ENCODE measurements around the gene SZRD1. TPM values are rescaled to one million over a fixed set of nuclear protein-coding genes. Genes with fewer than 3 reads are reported as not detected.

Gene SZRD1
- total RNA-seq, 1 experiment from 2014 or later = 175 TPM

GRCh38 chr1:16324456-16324890 is 42.6 kb upstream of the SZRD1 start:
- ChIA-PET POLR2A (no interaction called here), CTCF (no interaction called here)
- Histone ChIP-seq H3K9me3 (ENCODE audit: control insufficient read depth, insufficient read depth, low read depth, low read length) (no peaks in the 10 kb centered on the region), H3K4me1 (ENCODE audit: control insufficient read depth, insufficient read depth, low read length) (peaks cover 3% of the 10 kb centered on the region; the same call in 1 of the 2 replicates), H3K27ac (ENCODE audit: low read length) (no peak overlapping the region), H3K36me3 (ENCODE audit: control insufficient read depth, insufficient read depth, low read length) (no peaks in the 10 kb centered on the region), H3K4me3 (ENCODE audit: low read depth in 2 of 2, low read length in 2 of 2) (no peak overlapping the region), H3K27me3 (ENCODE audit: control insufficient read depth, insufficient read depth, low read length) (no peaks in the 10 kb centered on the region)
- DNase-seq (ENCODE audit: low read depth, low spot score) (peak; percentile 13), ATAC-seq (peak; percentile 80)
- no peak for TF ChIP-seq POLR2AphosphoS5 (IDR thresholded peaks at IDR 0.05; ENCODE audit: low read depth, low read length)
- no peak for TF ChIP-seq REST (IDR thresholded peaks at IDR 0.05; ENCODE audit: insufficient read depth in 1 of 2, low read depth in 2 of 2, low read length in 1 of 2)
- TF ChIP-seq SIN3A (IDR thresholded peaks at IDR 0.05; ENCODE audit: borderline replicate concordance, insufficient read depth, low read depth, low read length) = no peak
- no peak for TF ChIP-seq CTCF (IDR thresholded peaks at IDR 0.05)
- TF ChIP-seq TCF7L2 (IDR thresholded peaks at IDR 0.05; ENCODE audit: low read depth, low read length) = no peak
- intact Hi-C loops (cut with micrococcal nuclease; ENCODE audit: unreplicated experiment) = no loop called here
- BruUV-seq (replicated peaks) = no TSS peak
- in situ Hi-C loops (cut with HindIII; ENCODE audit: low pct_unique_long_range_greater_than_20kb, low sequenced_read_pairs) = no loop called here

GRCh38 chr1:16326833-16327404 is 40.1 kb upstream of the SZRD1 start:
- ATAC-seq = no peak
- TF ChIP-seq TCF7L2 (IDR thresholded peaks at IDR 0.05; ENCODE audit: low read depth, low read length) (no peak), REST (IDR thresholded peaks at IDR 0.05; ENCODE audit: insufficient read depth in 1 of 2, low read depth in 2 of 2, low read length in 1 of 2) (no peak), CTCF (IDR thresholded peaks at IDR 0.05) (no peak), POLR2AphosphoS5 (IDR thresholded peaks at IDR 0.05; ENCODE audit: low read depth, low read length) (no peak), SIN3A (IDR thresholded peaks at IDR 0.05; ENCODE audit: borderline replicate concordance, insufficient read depth, low read depth, low read length) (no peak)
- no peak for DNase-seq (ENCODE audit: low read depth, low spot score)
- no peaks in the 10 kb centered on the region for H3K36me3 ChIP-seq (ENCODE audit: control insufficient read depth, insufficient read depth, low read length)
- TSS peak; percentile 25 for BruUV-seq (replicated peaks)
- POLR2A ChIA-PET = interaction anchor here (0.6 kb wide), 1 partner anchor 10 kb away, joined by 3 read pairs; no protein-coding TSS in a partner anchor
- peaks cover 3% of the 10 kb centered on the region; the same call in 1 of the 2 replicates for H3K4me1 ChIP-seq (ENCODE audit: control insufficient read depth, insufficient read depth, low read length)
- no peak overlapping the region for H3K27ac ChIP-seq (ENCODE audit: low read length)
- in situ Hi-C loops (cut with HindIII; ENCODE audit: low pct_unique_long_range_greater_than_20kb, low sequenced_read_pairs) = no loop called here
- intact Hi-C loops (cut with micrococcal nuclease; ENCODE audit: unreplicated experiment) = no loop called here
- H3K27me3 ChIP-seq (ENCODE audit: control insufficient read depth, insufficient read depth, low read length) = no peaks in the 10 kb centered on the region
- H3K9me3 ChIP-seq (ENCODE audit: control insufficient read depth, insufficient read depth, low read depth, low read length) = no peaks in the 10 kb centered on the region
- H3K4me3 ChIP-seq (ENCODE audit: low read depth in 2 of 2, low read length in 2 of 2) = no peak overlapping the region
- CTCF ChIA-PET = no interaction called here

Data from Panc1 (cell line).